NT2/D1 (cell line): ENCODE data around the gene DNAH17.

Source experiments
- DNase-seq: peaks from one replicate; pipeline ENCODE4 v3.0.0-alpha.2; 2011; ENCODE audit warnings: low read depth, low spot score
- H3K27me3 ChIP-seq: 2 replicates; pipeline ENCODE4 v1.6.0; 2011; ENCODE audit warnings: mild to moderate bottlenecking; ENCODE audit not compliant: insufficient read length, insufficient read depth
- H3K36me3 ChIP-seq: 2 replicates; pipeline ENCODE4 v1.6.1; 2011; ENCODE audit warnings: mild to moderate bottlenecking, low read length, mixed read lengths; ENCODE audit not compliant: insufficient read depth, insufficient read length
- H3K4me1 ChIP-seq: 2 replicates; pipeline ENCODE4 v1.5.1; 2011; ENCODE audit not compliant: insufficient read depth, insufficient read length
- H3K4me3 ChIP-seq: 2 replicates; pipeline ENCODE4 v1.5.1; 2011; ENCODE audit warnings: low read depth; ENCODE audit not compliant: insufficient read length
- H3K9ac ChIP-seq: 2 replicates; pipeline ENCODE4 v1.6.0; 2011; ENCODE audit warnings: low read depth; ENCODE audit not compliant: insufficient read length
- H3K9me3 ChIP-seq: 2 replicates; pipeline ENCODE4 v1.5.1; 2011; ENCODE audit warnings: mild to moderate bottlenecking, low read length; ENCODE audit not compliant: insufficient read depth
- SUZ12 ChIP-seq: IDR thresholded peaks from 2 replicates; pipeline ENCODE4 v1.6.1; 2011; ENCODE audit not compliant: insufficient read length, insufficient read depth; ENCODE audit errors: extremely low read depth
- YY1 ChIP-seq: IDR thresholded peaks from 2 replicates; pipeline ENCODE4 v1.6.1; 2011; ENCODE audit not compliant: insufficient read length, insufficient read depth
- ZNF274 ChIP-seq: IDR thresholded peaks from 2 replicates; pipeline ENCODE4 v1.6.1; 2011; ENCODE audit warnings: mild to moderate bottlenecking, low read depth, low read length

Gene DNAH17

DNA sequence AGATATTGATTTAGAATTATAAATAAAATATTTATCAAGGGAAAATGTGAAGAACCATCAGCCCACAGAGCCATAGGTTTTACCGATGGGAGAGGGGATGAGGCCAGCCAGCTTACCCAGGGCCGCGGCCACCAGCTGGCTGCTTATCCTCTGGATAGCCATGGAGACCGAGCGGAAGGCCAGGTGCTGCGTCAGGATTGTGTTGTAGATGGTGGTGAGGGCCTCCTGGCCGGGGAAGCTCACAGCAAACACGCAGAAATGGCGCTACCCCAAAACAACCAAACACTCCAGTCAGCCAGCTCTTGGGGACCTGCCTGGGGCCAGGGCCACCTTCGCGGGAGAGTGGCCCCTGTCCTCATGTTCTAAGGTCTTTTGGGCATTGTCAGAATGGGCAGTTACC is 97.8 kb downstream of the DNAH17 start:
- TF ChIP-seq ZNF274 = no peak
- no peak for TF ChIP-seq SUZ12
- TF ChIP-seq YY1 = no peak
- Histone ChIP-seq H3K9ac (no peak overlapping the region), H3K27me3 (peaks cover 9% of the 10 kb centered on the region), H3K9me3 (no peaks in the 10 kb centered on the region), H3K4me3 (no peak overlapping the region), H3K4me1 (peaks cover 5% of the 10 kb centered on the region), H3K36me3 (no peaks in the 10 kb centered on the region)
- no peak for DNase-seq

DNA sequence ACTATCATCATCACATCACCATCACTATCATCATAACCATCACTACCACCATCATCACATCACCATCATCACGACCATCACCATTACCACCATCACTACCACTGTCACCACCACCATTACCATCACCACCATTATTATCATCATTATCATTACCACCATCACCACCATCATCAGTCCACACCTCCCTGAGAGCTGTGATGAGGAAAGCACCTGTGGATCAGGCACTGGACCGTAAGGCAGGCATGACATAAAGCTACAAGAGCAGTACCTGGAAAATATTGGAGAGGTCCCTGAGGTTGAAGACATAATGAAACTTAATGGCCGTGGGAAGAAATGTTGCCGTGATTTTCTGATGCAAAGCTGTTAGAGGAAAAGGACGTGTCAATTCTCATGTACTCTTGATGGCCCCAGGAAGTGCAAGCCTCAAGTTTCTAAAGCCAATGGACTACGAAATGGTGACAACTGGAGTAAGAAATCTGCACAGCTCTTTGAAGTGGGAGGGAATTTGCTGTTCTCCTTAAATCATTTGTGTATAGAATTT is 98.4 kb downstream of the DNAH17 start:
- Histone ChIP-seq H3K4me3 (no peak overlapping the region), H3K9ac (no peak overlapping the region), H3K27me3 (peaks cover 14% of the 10 kb centered on the region), H3K9me3 (no peaks in the 10 kb centered on the region), H3K4me1 (peaks cover 3% of the 10 kb centered on the region), H3K36me3 (no peaks in the 10 kb centered on the region)
- no peak for DNase-seq
- TF ChIP-seq SUZ12 = no peak
- TF ChIP-seq ZNF274 = no peak
- TF ChIP-seq YY1 = no peak

DNA sequence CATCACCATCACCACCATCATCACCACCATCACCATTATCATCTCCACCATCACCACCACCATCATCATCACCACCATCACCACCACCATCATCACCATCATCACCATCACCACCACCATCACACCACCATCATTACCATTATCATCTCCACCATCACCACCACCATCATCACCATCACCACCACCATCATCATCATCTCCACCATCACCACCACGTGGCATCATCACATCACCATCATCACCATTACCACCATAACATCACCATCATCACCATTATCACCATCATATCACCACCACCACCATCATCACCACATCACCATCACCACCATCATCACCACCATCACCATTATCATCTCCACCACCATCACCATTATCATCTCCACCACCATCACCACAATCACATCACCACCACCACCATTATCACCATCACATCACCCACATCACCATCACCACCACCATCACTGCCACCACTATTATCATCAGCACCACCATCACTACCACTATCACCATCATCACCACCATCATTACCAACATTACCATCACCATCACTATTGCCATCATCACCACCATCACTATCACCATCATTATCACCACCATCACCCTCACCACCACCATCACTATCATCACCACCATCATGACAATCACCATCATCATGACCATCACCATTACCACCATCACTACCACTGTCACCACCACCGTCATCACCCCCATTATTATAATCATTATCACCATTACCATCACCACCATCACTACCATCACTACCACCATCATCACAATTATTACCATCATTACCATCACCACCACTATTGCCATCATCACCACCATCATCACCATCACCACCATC is 99.1 kb downstream of the DNAH17 start:
- Histone ChIP-seq H3K9me3 (no peaks in the 10 kb centered on the region), H3K36me3 (no peaks in the 10 kb centered on the region), H3K27me3 (peaks cover 16% of the 10 kb centered on the region), H3K9ac (no peak overlapping the region), H3K4me1 (peaks cover 3% of the 10 kb centered on the region), H3K4me3 (no peak overlapping the region)
- no peak for TF ChIP-seq ZNF274
- TF ChIP-seq SUZ12 = no peak
- no peak for TF ChIP-seq YY1
- no peak for DNase-seq

DNA sequence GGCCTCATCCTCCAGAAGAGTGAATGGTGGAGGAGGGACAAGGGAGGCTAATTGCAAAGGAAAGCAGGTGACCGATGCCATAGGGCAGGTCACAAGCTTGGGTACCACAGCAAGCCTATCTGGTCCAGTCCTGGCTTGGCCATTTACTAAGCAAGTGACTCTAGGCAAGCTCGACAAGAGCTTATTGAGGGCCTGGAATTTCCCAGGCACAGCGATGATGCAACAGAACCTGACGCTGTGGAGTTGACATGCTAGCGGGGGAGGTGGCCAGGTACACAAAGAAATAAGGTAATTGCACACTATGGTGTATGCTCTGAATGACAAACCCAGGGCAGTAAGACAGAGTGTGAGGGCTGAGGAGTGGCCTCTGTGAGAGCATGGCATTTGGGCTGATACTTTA is 100.2 kb downstream of the DNAH17 start:
- H3K4me3 ChIP-seq = no peak overlapping the region
- H3K27me3 ChIP-seq = peaks cover 16% of the 10 kb centered on the region
- H3K9me3 ChIP-seq = no peaks in the 10 kb centered on the region
- TF ChIP-seq SUZ12 (no peak), ZNF274 (no peak)
- peaks cover 3% of the 10 kb centered on the region for H3K4me1 ChIP-seq
- no peak overlapping the region for H3K9ac ChIP-seq
- H3K36me3 ChIP-seq = no peaks in the 10 kb centered on the region
- DNase-seq = no peak

DNA sequence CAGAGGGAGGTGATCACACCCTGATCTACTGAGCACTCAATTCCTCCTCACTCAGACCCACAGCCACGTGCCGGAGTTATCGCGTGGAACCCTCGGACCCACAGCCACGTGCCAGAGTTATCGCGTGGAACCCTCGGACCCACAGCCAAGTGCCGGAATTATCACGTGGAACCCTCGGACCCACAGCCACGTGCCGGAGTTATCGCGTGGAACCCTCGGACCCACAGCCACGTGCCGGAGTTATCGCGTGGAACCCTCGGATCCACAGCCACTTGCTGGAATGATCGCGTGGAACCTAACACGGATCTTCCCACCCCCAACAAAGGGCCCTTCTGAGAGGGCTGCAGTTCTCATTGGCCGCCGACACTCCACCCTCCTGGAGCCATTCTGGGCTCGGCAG is 101.0 kb downstream of the DNAH17 start:
- Histone ChIP-seq H3K9ac (no peak overlapping the region), H3K4me3 (no peak overlapping the region), H3K4me1 (peaks cover 3% of the 10 kb centered on the region), H3K27me3 (peaks cover 16% of the 10 kb centered on the region), H3K36me3 (no peaks in the 10 kb centered on the region), H3K9me3 (no peaks in the 10 kb centered on the region)
- no peak for TF ChIP-seq ZNF274
- TF ChIP-seq SUZ12 = no peak
- no peak for TF ChIP-seq YY1
- DNase-seq = no peak

DNA sequence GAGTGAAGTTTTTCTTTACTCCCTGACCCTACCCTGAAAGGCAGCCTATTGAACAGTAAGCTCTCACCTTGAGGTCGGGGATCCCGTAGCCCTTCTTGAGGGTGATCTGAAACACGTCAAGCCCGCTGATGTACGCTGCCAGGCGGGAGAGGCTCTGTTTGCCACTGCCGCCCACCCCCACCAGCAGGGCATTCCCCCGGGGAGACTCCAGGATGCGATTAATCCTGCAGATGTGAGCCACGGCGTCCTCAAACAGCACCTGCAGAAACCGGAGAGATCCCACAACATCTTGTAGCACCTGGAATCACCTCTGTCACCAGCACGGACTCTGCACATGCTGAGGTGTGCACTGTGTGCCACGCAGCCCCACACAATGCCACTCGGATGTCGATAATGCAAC is 102.0 kb downstream of the DNAH17 start:
- Histone ChIP-seq H3K36me3 (no peaks in the 10 kb centered on the region), H3K4me1 (peaks cover 3% of the 10 kb centered on the region), H3K9ac (no peak overlapping the region), H3K4me3 (no peak overlapping the region), H3K27me3 (peaks cover 16% of the 10 kb centered on the region), H3K9me3 (no peaks in the 10 kb centered on the region)
- TF ChIP-seq SUZ12 (no peak), YY1 (no peak), ZNF274 (no peak)
- no peak for DNase-seq

DNA sequence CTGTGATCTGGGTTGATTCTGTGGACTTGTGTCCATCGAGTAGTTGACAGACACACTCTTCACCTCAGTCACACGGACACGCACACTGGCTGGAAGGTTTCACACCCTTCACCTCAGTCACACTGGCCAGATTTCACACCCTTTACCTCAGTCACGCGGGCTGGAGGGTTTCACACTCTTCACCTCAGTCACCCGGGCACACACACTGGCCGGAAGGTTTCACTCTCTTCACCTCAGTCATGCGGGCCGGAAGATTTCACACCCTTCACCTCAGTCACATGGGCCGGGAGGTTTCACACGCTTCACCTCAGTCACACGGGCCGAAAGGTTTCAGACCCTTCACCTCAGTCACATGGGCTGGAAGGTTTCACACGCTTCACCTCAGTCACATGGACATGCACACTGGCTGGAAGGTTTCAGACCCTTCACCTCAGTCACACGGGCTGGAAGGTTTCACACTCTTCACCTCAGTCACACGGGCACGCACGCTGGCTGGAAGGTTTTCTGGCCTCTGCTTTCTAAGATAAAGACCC is 102.5 kb downstream of the DNAH17 start:
- no peaks in the 10 kb centered on the region for H3K36me3 ChIP-seq
- H3K27me3 ChIP-seq = peaks cover 16% of the 10 kb centered on the region
- H3K9me3 ChIP-seq = peaks cover under 1% of the 10 kb centered on the region; the same call in 1 of the 2 replicates
- H3K9ac ChIP-seq = no peak overlapping the region
- peaks cover 3% of the 10 kb centered on the region for H3K4me1 ChIP-seq
- H3K4me3 ChIP-seq = no peak overlapping the region
- no peak for DNase-seq
- TF ChIP-seq YY1 (no peak), ZNF274 (no peak), SUZ12 (no peak)
